Skeletal muscle tissue (tissue), 4 donors: ENCODE measurements around the gene GATA2. TPM values are rescaled to one million over a fixed set of nuclear protein-coding genes. Genes with fewer than 3 reads are reported as not detected.

Experiments used
- H3K27ac ChIP-seq: one replicate; pipeline ENCODE4 v1.7.0; 2013; ENCODE audit warnings: mild to moderate bottlenecking, low read depth, low read length, inconsistent platforms
- H3K27me3 ChIP-seq, 3 donors: one replicate each; pipeline ENCODE4 v1.7.0; 2013; ENCODE audit warnings: low read length in 3 of 3; ENCODE audit not compliant: control insufficient read depth in 3 of 3, insufficient read depth in 3 of 3
- H3K36me3 ChIP-seq, 3 donors: one replicate each; pipeline ENCODE4 v1.7.0; 2013; ENCODE audit warnings: low read length in 3 of 3; ENCODE audit not compliant: control insufficient read depth in 3 of 3, insufficient read depth in 3 of 3
- H3K4me1 ChIP-seq, 3 donors: one replicate each; pipeline ENCODE4 v1.7.0; 2013; ENCODE audit warnings: low read length in 3 of 3, mild to moderate bottlenecking in 3 of 3; ENCODE audit not compliant: control insufficient read depth in 3 of 3, insufficient read depth in 3 of 3
- H3K4me3 ChIP-seq, 3 donors: one replicate each; pipeline ENCODE4 v1.7.0; 2013; ENCODE audit warnings: low read length in 3 of 3
- H3K9ac ChIP-seq, 3 donors: one replicate each; pipeline ENCODE4 v1.7.0; 2013; ENCODE audit warnings: low read length in 3 of 3, mild to moderate bottlenecking in 3 of 3, moderate library complexity in 2 of 3, low read depth in 1 of 3
- H3K9me3 ChIP-seq, 3 donors: one replicate each; pipeline ENCODE4 v1.7.0; 2013; ENCODE audit warnings: low read length in 3 of 3; ENCODE audit not compliant: control insufficient read depth in 3 of 3
- total RNA-seq: library from RNA; depleted of rRNA; stranded (reverse); fragments of >200 nt; gene quantifications from one replicate; pipeline ENCODE4 v1.2.3, GENCODE V29; 2014
- donor health status: Osteomylitis.

The GATA2 gene
- total RNA-seq, 1 donor from 2014 or later = 0.52 TPM

DNA sequence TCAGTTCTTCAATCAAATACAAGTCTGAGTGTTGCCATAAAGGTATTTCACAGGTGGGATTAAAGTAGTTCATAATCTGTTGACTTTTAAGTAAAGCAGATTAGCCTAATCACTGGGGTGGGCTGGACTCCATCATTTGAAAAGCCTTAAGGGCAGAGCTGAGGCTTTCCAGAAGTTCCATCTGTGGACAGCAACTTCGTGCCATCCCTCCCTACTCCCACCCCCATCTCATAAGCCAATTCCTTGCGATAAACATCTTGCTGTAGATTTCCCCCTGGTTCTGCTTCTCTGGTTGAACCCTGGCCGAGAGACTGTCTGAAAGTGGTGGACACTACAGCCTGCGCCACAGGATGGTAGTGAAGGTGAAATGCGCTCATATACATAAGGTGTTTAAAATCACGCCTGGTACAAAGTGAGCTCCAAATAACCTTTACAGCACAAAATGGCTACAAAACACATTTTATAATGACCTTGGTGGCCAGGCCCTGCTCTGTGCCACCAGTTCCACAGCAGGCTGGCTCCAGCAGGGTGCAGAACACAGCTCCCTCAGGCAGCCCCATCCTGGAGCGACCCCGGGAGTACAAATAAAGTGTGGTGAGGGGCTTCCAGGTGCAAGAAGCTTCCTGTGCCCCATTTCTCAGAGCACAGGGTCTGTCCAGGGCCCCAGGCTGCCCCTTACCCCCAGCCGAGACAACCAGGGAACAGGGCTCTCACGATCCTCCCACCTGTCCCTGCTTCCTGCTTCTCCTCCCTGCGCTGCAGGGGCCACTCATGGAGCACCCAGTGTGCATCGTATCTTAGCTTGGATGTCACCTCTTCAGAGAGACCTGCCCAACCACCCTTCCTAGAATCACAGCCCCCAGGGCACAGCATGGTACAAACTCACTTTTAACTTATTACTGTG is 25.8 kb upstream of the GATA2 start:
- Histone ChIP-seq H3K4me3 (no peak overlapping the region), H3K9ac (no peak overlapping the region), H3K27me3 (peaks cover 19 to 29% (median 24%) of the 10 kb centered on the region in 3 donors)

GRCh38 chr3:128517648-128518047 is 24.6 kb upstream of the GATA2 start:
- H3K27ac ChIP-seq = no peak overlapping the region
- H3K27me3 ChIP-seq = peaks cover 11 to 22% (median 19%) of the 10 kb centered on the region in 3 donors
- peaks cover 0 to 7% (median 6%) of the 10 kb centered on the region in 3 donors for H3K9me3 ChIP-seq
- no peak overlapping the region for H3K4me3 ChIP-seq
- H3K36me3 ChIP-seq = no peaks in the 10 kb centered on the region
- H3K9ac ChIP-seq = no peak overlapping the region
- no peaks in the 10 kb centered on the region for H3K4me1 ChIP-seq

More for the DNA sequence above, 25.8 kb upstream of the GATA2 start:
- H3K27ac ChIP-seq = no peak overlapping the region
- peaks cover 0 to 6% (median 4%) of the 10 kb centered on the region in 3 donors for H3K9me3 ChIP-seq
- no peaks in the 10 kb centered on the region for H3K36me3 ChIP-seq
- H3K4me1 ChIP-seq = no peaks in the 10 kb centered on the region

DNA sequence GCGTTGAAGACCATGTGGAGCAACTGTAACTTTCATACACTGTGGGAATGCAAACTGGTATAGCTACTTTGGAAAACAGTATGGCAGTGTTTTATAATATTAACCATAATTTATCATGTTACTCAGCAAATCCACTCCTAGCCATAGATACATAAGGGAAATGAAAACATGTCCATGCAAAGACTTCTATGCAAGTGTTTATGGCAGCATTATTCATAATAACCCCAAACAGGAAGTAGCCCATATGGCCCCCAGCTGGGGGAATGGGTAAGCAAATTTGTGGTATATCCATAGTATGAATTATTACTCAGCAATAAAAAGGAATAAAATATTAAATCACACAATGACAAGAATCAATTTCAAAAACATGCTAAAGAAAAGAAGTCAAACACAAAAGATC is 23.0 kb upstream of the GATA2 start:
- Histone ChIP-seq H3K9me3 (peaks cover 0 to 7% (median 5%) of the 10 kb centered on the region in 3 donors), H3K27me3 (peaks cover 7 to 18% (median 17%) of the 10 kb centered on the region in 3 donors), H3K27ac (no peak overlapping the region), H3K4me1 (no peaks in the 10 kb centered on the region), H3K9ac (no peak overlapping the region), H3K4me3 (no peak overlapping the region), H3K36me3 (no peaks in the 10 kb centered on the region)

GRCh38 chr3:128508852-128509251 is 15.9 kb upstream of the GATA2 start:
- Histone ChIP-seq H3K4me1 (no peaks in the 10 kb centered on the region), H3K27me3 (peaks cover 7 to 25% (median 24%) of the 10 kb centered on the region in 3 donors), H3K4me3 (no peak overlapping the region)

GRCh38 chr3:128506754-128507153 is 13.8 kb upstream of the GATA2 start:
- H3K27me3 ChIP-seq = peaks cover 11 to 31% (median 29%) of the 10 kb centered on the region in 3 donors
- H3K4me3 ChIP-seq = no peak overlapping the region
- no peaks in the 10 kb centered on the region for H3K36me3 ChIP-seq
- no peaks in the 10 kb centered on the region for H3K4me1 ChIP-seq
- no peak overlapping the region for H3K27ac ChIP-seq
- no peak overlapping the region for H3K9ac ChIP-seq
- peaks cover 0 to 6% (median 0%) of the 10 kb centered on the region in 3 donors for H3K9me3 ChIP-seq

More at GRCh38 chr3:128508852-128509251, 15.9 kb upstream of the GATA2 start:
- Histone ChIP-seq H3K36me3 (no peaks in the 10 kb centered on the region), H3K27ac (no peak overlapping the region), H3K9me3 (peaks cover 0 to 6% (median 3%) of the 10 kb centered on the region in 3 donors), H3K9ac (no peak overlapping the region)

GRCh38 chr3:128505771-128506170 is 12.8 kb upstream of the GATA2 start:
- H3K4me3 ChIP-seq = no peak overlapping the region
- no peaks in the 10 kb centered on the region for H3K36me3 ChIP-seq
- no peak overlapping the region for H3K27ac ChIP-seq
- H3K4me1 ChIP-seq = no peaks in the 10 kb centered on the region
- H3K9me3 ChIP-seq = peaks cover 0 to 6% (median 0%) of the 10 kb centered on the region in 3 donors
- H3K9ac ChIP-seq = no peak overlapping the region
- H3K27me3 ChIP-seq = peaks cover 11 to 36% (median 31%) of the 10 kb centered on the region in 3 donors

GRCh38 chr3:128504963-128505730 is 12.1 kb upstream of the GATA2 start:
- H3K27me3 ChIP-seq = peaks cover 14 to 39% (median 30%) of the 10 kb centered on the region in 3 donors

GRCh38 chr3:128504533-128504915 is 11.5 kb upstream of the GATA2 start:
- Histone ChIP-seq H3K27me3 (peaks cover 19 to 42% (median 30%) of the 10 kb centered on the region in 3 donors), H3K4me3 (no peak overlapping the region), H3K9ac (no peak overlapping the region), H3K27ac (no peak overlapping the region), H3K36me3 (no peaks in the 10 kb centered on the region), H3K9me3 (peaks cover 0 to 6% (median 0%) of the 10 kb centered on the region in 3 donors), H3K4me1 (no peaks in the 10 kb centered on the region)

More at GRCh38 chr3:128504963-128505730, 12.1 kb upstream of the GATA2 start:
- H3K4me3 ChIP-seq = no peak overlapping the region
- H3K9ac ChIP-seq = no peak overlapping the region
- no peaks in the 10 kb centered on the region for H3K4me1 ChIP-seq
- no peak overlapping the region for H3K27ac ChIP-seq
- no peaks in the 10 kb centered on the region for H3K36me3 ChIP-seq
- H3K9me3 ChIP-seq = peaks cover 0 to 6% (median 0%) of the 10 kb centered on the region in 3 donors

GRCh38 chr3:128503751-128504532 is 10.9 kb upstream of the GATA2 start:
- no peak overlapping the region for H3K9ac ChIP-seq
- peaks cover 24 to 42% (median 30%) of the 10 kb centered on the region in 3 donors for H3K27me3 ChIP-seq
- no peaks in the 10 kb centered on the region for H3K36me3 ChIP-seq
- H3K9me3 ChIP-seq = peaks cover 0 to 6% (median 0%) of the 10 kb centered on the region in 3 donors
- no peak overlapping the region for H3K4me3 ChIP-seq
- H3K27ac ChIP-seq = no peak overlapping the region
- no peaks in the 10 kb centered on the region for H3K4me1 ChIP-seq
